ENCODE data around the gene VWC2L. TPM values are rescaled to one million over a fixed set of nuclear protein-coding genes. Genes with fewer than 3 reads are reported as not detected.

Gene VWC2L
- total and polyA plus RNA-seq, 2 donors (not counting 3 experiments of a cell fraction or from before 2014, with no cell fraction given), result not detected

DNA sequence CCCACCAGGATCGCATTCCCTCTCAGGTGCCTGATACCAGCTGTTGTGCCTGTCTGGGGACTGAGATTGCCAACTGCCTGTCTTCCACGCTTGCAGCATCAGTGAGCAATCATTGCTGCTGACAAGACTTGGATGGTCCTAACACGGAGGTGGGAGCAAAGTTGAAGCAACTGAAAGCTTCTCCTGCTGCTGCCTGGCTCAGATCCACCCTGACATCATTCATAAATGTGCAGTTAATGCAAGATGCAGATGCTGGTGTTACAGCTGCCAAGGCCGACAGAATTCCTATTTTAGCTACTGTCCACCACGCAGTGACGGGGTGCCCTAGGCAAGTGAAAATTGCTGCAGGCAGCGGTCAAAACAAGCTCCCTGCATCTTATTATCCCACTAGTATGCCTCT lies 131.4 kb downstream of the VWC2L start:
- no peaks in the 10 kb centered on the region for H3K36me3 ChIP-seq (ENCODE audit: control insufficient read depth in 2 of 2, extremely low read depth in 1 of 2, insufficient read depth in 2 of 2, low read length in 2 of 2)
- ChIA-PET CTCF (no interaction called here), POLR2A (no interaction called here)
- no peak overlapping the region for H3K4me3 ChIP-seq (replicated peaks in 1 of 3; ENCODE audit: insufficient read depth in 1 of 3, low read depth in 1 of 3, low read length in 3 of 3)
- no peaks in the 10 kb centered on the region for H3K79me2 ChIP-seq (ENCODE audit: control insufficient read depth, insufficient read depth, low read length)
- H2AFZ ChIP-seq (ENCODE audit: low read depth, low read length), result no peak overlapping the region
- H4K20me1 ChIP-seq (replicated peaks; ENCODE audit: control insufficient read depth, extremely low read depth, insufficient read depth, low read length), result no peaks in the 10 kb centered on the region
- H3K4me2 ChIP-seq (ENCODE audit: insufficient read depth, low read length), result no peak overlapping the region
- H3K9me1 ChIP-seq (replicated peaks; ENCODE audit: control insufficient read depth, extremely low read depth, insufficient read depth, low read length), result no peaks in the 10 kb centered on the region
- H3K4me1 ChIP-seq (ENCODE audit: control insufficient read depth, extremely low read depth, insufficient read depth, low read length), result no peaks in the 10 kb centered on the region
- no peak overlapping the region for H3K27ac ChIP-seq (ENCODE audit: insufficient read depth, low read depth, low read length)
- no TSS peak for BruUV-seq (replicated peaks)
- intact Hi-C loops (cut with micrococcal nuclease), result no loop called here
- DNase-seq (ENCODE audit: low read depth, low spot score) (no peak), FAIRE-seq (no peak)
- H3K9ac ChIP-seq (replicated peaks; ENCODE audit: extremely low read depth, insufficient read depth, low read length), result no peak overlapping the region
- dilution Hi-C loops (cut with MboI; ENCODE audit: extremely low pct_ligation_motif_present, low sequenced_read_pairs), result no loop called here
- no peaks in the 10 kb centered on the region for H3K27me3 ChIP-seq (ENCODE audit: control insufficient read depth in 2 of 2, insufficient read depth in 2 of 2, low read length in 2 of 2)
- no peaks in the 10 kb centered on the region for H3K9me3 ChIP-seq (replicated peaks; ENCODE audit: control insufficient read depth, insufficient read depth, low read length)
- TF ChIP-seq, protein P1, sequence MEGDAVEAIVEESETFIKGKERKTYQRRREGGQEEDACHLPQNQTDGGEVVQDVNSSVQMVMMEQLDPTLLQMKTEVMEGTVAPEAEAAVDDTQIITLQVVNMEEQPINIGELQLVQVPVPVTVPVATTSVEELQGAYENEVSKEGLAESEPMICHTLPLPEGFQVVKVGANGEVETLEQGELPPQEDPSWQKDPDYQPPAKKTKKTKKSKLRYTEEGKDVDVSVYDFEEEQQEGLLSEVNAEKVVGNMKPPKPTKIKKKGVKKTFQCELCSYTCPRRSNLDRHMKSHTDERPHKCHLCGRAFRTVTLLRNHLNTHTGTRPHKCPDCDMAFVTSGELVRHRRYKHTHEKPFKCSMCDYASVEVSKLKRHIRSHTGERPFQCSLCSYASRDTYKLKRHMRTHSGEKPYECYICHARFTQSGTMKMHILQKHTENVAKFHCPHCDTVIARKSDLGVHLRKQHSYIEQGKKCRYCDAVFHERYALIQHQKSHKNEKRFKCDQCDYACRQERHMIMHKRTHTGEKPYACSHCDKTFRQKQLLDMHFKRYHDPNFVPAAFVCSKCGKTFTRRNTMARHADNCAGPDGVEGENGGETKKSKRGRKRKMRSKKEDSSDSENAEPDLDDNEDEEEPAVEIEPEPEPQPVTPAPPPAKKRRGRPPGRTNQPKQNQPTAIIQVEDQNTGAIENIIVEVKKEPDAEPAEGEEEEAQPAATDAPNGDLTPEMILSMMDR (IDR thresholded peaks at IDR 0.05; ENCODE audit: extremely low read depth in 1 of 2, insufficient read depth in 1 of 2, low read depth in 1 of 2, low read length in 2 of 2), result no peak
- TF ChIP-seq MAX (IDR thresholded peaks at IDR 0.05; ENCODE audit: insufficient read depth, insufficient read length) (no peak), FOS (IDR thresholded peaks at IDR 0.05; ENCODE audit: borderline replicate concordance, insufficient read depth, low read length) (no peak), POLR2AphosphoS5 (IDR thresholded peaks at IDR 0.05; ENCODE audit: insufficient read depth, low read depth, low read length) (no peak), JUN (IDR thresholded peaks at IDR 0.05; ENCODE audit: borderline replicate concordance, insufficient read depth, insufficient read length, low read depth) (no peak), EZH2 (IDR thresholded peaks at IDR 0.05; ENCODE audit: borderline replicate concordance, low read depth, low read length, severe bottlenecking) (no peak), MYC (IDR thresholded peaks at IDR 0.05; ENCODE audit: low read depth, low read length) (no peak), GATA2 (IDR thresholded peaks at IDR 0.05; ENCODE audit: insufficient read depth, insufficient read length, low read depth, low read length) (no peak), POLR2A (IDR thresholded peaks at IDR 0.05; ENCODE audit: low read depth, low read length) (no peak)
